CD14-positive monocyte (primary cell): ENCODE measurements around the gene PRR20C. TPM values are rescaled to one million over a fixed set of nuclear protein-coding genes. Genes with fewer than 3 reads are reported as not detected.
"Not testable (repeated sequence)": the region's sequence is repeated elsewhere in the genome, so short reads cannot be mapped to it uniquely, and the experiment has no call there.

Experiments
- DNase-seq, 3 donors: peaks; one replicate each; pipeline ENCODE4 v3.0.0-alpha.2; 2011 to 2022
- H2AFZ ChIP-seq: 2 replicates; pipeline ENCODE4 v1.6.0; 2012; ENCODE audit warnings: mild to moderate bottlenecking, low read depth, low read length, inconsistent platforms; ENCODE audit not compliant: insufficient read depth, poor library complexity, severe bottlenecking
- H3K27ac ChIP-seq, 2 donors: 1 replicate in 1 of 2; 2 replicates in 1 of 2; pipeline ENCODE4 v1.5.1; 2012 to 2013; ENCODE audit warnings: low read length in 2 of 2, control low read depth in 1 of 2, inconsistent platforms in 1 of 2, low read depth in 1 of 2, mild to moderate bottlenecking in 1 of 2
- H3K27me3 ChIP-seq, 2 donors: one replicate each; pipeline versions ENCODE4 v1.6.0 to v1.6.1; 2011 to 2013; ENCODE audit warnings: low read length in 2 of 2; ENCODE audit not compliant: control insufficient read depth in 2 of 2, insufficient read depth in 2 of 2
- H3K36me3 ChIP-seq, 2 donors: replicated peaks in 1 of 2; 1 replicate in 1 of 2; 2 replicates in 1 of 2; pipeline versions ENCODE4 v1.5.1 to v1.6.1; 2012 to 2013; ENCODE audit warnings: low read length in 2 of 2, control low read depth in 1 of 2, inconsistent platforms in 1 of 2, mild to moderate bottlenecking in 1 of 2; ENCODE audit not compliant: insufficient read depth in 2 of 2, control insufficient read depth in 1 of 2
- H3K4me1 ChIP-seq, 2 donors: 1 replicate in 1 of 2; 2 replicates in 1 of 2; pipeline versions ENCODE4 v1.5.1 to v1.6.1; 2012 to 2013; ENCODE audit warnings: low read length in 2 of 2, control low read depth in 1 of 2, inconsistent platforms in 1 of 2, mild to moderate bottlenecking in 1 of 2, moderate library complexity in 1 of 2; ENCODE audit not compliant: insufficient read depth in 2 of 2, control insufficient read depth in 1 of 2
- H3K4me2 ChIP-seq: replicated peaks from 2 replicates; pipeline ENCODE3; 2012; ENCODE audit warnings: low read length, moderate library complexity, mild to moderate bottlenecking; ENCODE audit not compliant: poor library complexity, severe bottlenecking; ENCODE audit errors: extremely low read depth
- H3K4me3 ChIP-seq, 3 experiments: fragments of 200-600 bp in 1 of 3; sonication (generic) in 1 of 3; replicated peaks in 1 of 3; 1 replicate in 2 of 3; 2 replicates in 1 of 3; pipeline ENCODE4 v1.5.1; 2011 to 2013; ENCODE audit warnings: low read length in 3 of 3, mild to moderate bottlenecking in 3 of 3, control low read depth in 2 of 3, low read depth in 2 of 3, inconsistent platforms in 1 of 3, moderate library complexity in 1 of 3
- H3K79me2 ChIP-seq: 2 replicates; pipeline ENCODE4 v1.6.0; 2012; ENCODE audit warnings: mild to moderate bottlenecking, control low read depth, inconsistent platforms, low read length, moderate library complexity; ENCODE audit not compliant: insufficient read depth
- H3K9ac ChIP-seq: 2 replicates; pipeline ENCODE4 v1.6.0; 2017; ENCODE audit warnings: low read length, mild to moderate bottlenecking; ENCODE audit not compliant: insufficient read depth, poor library complexity, severe bottlenecking
- H3K9me3 ChIP-seq, 2 donors: replicated peaks in 1 of 2; 1 replicate in 1 of 2; 2 replicates in 1 of 2; pipeline versions ENCODE4 v1.5.1 to v1.6.1; 2012 to 2013; ENCODE audit warnings: low read length in 2 of 2, control low read depth in 1 of 2; ENCODE audit not compliant: control insufficient read depth in 1 of 2, insufficient read depth in 1 of 2
- H4K20me1 ChIP-seq: 2 replicates; pipeline ENCODE4 v1.6.0; 2012; ENCODE audit warnings: mild to moderate bottlenecking, low read length, control low read depth, moderate library complexity; ENCODE audit not compliant: insufficient read depth
- H3K27ac Mint-ChIP-seq, 7 donors: one replicate each; pipeline ENCODE4 v1.8.0; 2020; ENCODE audit warnings: mild to moderate bottlenecking in 7 of 7, mixed read lengths in 7 of 7, moderate library complexity in 6 of 7, inconsistent platforms in 2 of 7
- H3K27me3 Mint-ChIP-seq, 3 donors: one replicate each; pipeline ENCODE4 v1.8.0; 2021 to 2022; ENCODE audit warnings: low read depth in 3 of 3, mild to moderate bottlenecking in 3 of 3, mixed read lengths in 3 of 3, moderate library complexity in 3 of 3, inconsistent platforms in 1 of 3
- H3K36me3 Mint-ChIP-seq, 2 donors: one replicate each; pipeline ENCODE4 v1.8.0; 2020; ENCODE audit warnings: mixed read lengths in 2 of 2, inconsistent platforms in 1 of 2, mild to moderate bottlenecking in 1 of 2
- H3K4me1 Mint-ChIP-seq: one replicate; pipeline ENCODE4 v1.8.0; 2020; ENCODE audit warnings: mild to moderate bottlenecking, mixed read lengths
- H3K4me3 Mint-ChIP-seq, 2 donors: one replicate each; pipeline ENCODE4 v1.8.0; 2020; ENCODE audit warnings: mild to moderate bottlenecking in 2 of 2, mixed read lengths in 2 of 2, moderate library complexity in 1 of 2
- H3K9me3 Mint-ChIP-seq, 7 donors: one replicate each; pipeline ENCODE4 v1.8.0; 2020 to 2022; ENCODE audit warnings: mixed read lengths in 7 of 7, mild to moderate bottlenecking in 6 of 7, moderate library complexity in 6 of 7, inconsistent platforms in 2 of 7
- WGBS: methylation state at CpG from one replicate; pipeline ENCODE4 v1.1.5; 2013; ENCODE audit warnings: missing lambda C conversion rate; ENCODE audit not compliant: insufficient coverage; 5-methylcytosine and 5-hydroxymethylcytosine counted together
- intact Hi-C, 2 donors: fragments of 100-400 bp; cut with micrococcal nuclease; formaldehyde crosslinking; loops; one replicate each; pipeline versions ENCODE4 v1.15.0 to v1.15.1; 2023
- polyA plus RNA-seq, 3 donors: library from polyadenylated mRNA; depleted of rRNA in 1 of 3; unstranded in 2 of 3; stranded (reverse) in 1 of 3; fragments of 300-500 nt in 2 of 3; fragments of >200 nt in 1 of 3; fragmentation: Illumina TruSeq in 2 of 3; gene quantifications; 1 replicate in 2 of 3; 2 replicates in 1 of 3; pipeline ENCODE4 v1.2.3, GENCODE V29; 2012 to 2021
- TF ChIP-seq, protein P1 (sequence below): fragments of 200-600 bp; IDR thresholded peaks from one replicate; pipeline ENCODE4 v1.8.0; 2022; ENCODE audit warnings: antibody characterized with exemption, mild to moderate bottlenecking

PRR20C gene
- polyA plus RNA-seq, 3 donors: not detected

DNA sequence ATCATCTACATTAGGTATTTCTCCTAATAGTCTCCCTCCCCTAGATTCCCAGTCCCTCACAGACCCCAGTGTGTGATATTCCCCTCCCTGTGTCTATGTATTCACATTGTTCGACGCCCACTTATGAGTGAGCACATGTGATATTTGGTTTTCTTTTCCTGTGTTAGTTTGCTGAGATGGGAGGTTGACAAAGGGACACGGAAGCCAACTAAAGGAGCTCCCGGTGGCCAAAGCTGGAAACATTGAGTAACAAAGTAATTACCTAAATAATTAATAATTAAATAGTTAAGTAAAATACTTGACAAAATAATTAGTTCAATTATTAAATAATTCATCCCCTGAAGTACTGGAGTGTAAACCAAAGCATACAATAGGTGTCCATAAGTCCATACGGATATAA lies 14.9 kb upstream of the PRR20C start:
- Histone ChIP-seq H3K27me3 (no peaks in the 10 kb centered on the region), H4K20me1 (no peaks in the 10 kb centered on the region), H3K4me2 (no peak overlapping the region), H3K4me3 (no peak overlapping the region), H3K9ac (no peak overlapping the region), H3K4me1 (no peaks in the 10 kb centered on the region), H2AFZ (no peak overlapping the region), H3K36me3 (no peaks in the 10 kb centered on the region), H3K27ac (no peak overlapping the region), H3K79me2 (no peaks in the 10 kb centered on the region), H3K9me3 (peaks cover 5 to 8% of the 10 kb centered on the region in 2 donors)
- intact Hi-C loops: no loop called here
- Mint-ChIP-seq H3K9me3 (peaks cover 0 to 8% (median 3%) of the 10 kb centered on the region in 7 donors), H3K4me3 (no peak overlapping the region), H3K36me3 (no peaks in the 10 kb centered on the region), H3K4me1 (no peaks in the 10 kb centered on the region), H3K27me3 (no peaks in the 10 kb centered on the region), H3K27ac (no peak overlapping the region)
- DNase-seq: no peak
- TF ChIP-seq, protein P1, sequence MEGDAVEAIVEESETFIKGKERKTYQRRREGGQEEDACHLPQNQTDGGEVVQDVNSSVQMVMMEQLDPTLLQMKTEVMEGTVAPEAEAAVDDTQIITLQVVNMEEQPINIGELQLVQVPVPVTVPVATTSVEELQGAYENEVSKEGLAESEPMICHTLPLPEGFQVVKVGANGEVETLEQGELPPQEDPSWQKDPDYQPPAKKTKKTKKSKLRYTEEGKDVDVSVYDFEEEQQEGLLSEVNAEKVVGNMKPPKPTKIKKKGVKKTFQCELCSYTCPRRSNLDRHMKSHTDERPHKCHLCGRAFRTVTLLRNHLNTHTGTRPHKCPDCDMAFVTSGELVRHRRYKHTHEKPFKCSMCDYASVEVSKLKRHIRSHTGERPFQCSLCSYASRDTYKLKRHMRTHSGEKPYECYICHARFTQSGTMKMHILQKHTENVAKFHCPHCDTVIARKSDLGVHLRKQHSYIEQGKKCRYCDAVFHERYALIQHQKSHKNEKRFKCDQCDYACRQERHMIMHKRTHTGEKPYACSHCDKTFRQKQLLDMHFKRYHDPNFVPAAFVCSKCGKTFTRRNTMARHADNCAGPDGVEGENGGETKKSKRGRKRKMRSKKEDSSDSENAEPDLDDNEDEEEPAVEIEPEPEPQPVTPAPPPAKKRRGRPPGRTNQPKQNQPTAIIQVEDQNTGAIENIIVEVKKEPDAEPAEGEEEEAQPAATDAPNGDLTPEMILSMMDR: no peak
- WGBS: no CpG with 5 or more reads among the region's 5 CpGs

DNA sequence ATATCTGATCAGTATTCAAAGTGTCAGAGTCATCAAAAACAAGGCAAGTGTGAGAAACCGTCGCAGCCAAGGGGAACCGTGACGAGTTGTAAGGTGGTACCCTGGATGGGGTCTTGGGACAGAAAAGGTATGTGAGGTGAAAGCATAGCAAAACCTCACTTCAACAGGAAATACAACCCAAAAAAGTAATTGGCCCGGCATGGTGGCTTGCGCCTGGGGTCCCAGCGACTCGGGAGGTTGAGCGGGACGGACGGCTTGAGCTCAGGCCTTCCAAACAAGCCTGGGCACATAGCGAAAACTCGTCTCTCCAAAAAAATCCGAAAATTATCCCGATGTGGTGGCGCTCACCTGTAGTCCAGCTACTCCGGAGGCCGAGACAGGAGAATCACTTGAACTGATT lies 14.1 kb upstream of the PRR20C start:
- DNase-seq, H3K27me3 ChIP-seq, H3K9me3 ChIP-seq, H3K4me1 ChIP-seq, H3K9me3 Mint-ChIP-seq, H3K79me2 ChIP-seq, H3K9ac ChIP-seq, H3K4me1 Mint-ChIP-seq, H3K4me3 Mint-ChIP-seq, intact Hi-C loops, H3K4me2 ChIP-seq, H3K27ac ChIP-seq, H3K36me3 Mint-ChIP-seq, H3K27ac Mint-ChIP-seq, H3K4me3 ChIP-seq, H4K20me1 ChIP-seq, H3K36me3 ChIP-seq, H3K27me3 Mint-ChIP-seq, H2AFZ ChIP-seq: not testable (repeated sequence)
- WGBS: no CpG with 5 or more reads among the region's 18 CpGs

DNA sequence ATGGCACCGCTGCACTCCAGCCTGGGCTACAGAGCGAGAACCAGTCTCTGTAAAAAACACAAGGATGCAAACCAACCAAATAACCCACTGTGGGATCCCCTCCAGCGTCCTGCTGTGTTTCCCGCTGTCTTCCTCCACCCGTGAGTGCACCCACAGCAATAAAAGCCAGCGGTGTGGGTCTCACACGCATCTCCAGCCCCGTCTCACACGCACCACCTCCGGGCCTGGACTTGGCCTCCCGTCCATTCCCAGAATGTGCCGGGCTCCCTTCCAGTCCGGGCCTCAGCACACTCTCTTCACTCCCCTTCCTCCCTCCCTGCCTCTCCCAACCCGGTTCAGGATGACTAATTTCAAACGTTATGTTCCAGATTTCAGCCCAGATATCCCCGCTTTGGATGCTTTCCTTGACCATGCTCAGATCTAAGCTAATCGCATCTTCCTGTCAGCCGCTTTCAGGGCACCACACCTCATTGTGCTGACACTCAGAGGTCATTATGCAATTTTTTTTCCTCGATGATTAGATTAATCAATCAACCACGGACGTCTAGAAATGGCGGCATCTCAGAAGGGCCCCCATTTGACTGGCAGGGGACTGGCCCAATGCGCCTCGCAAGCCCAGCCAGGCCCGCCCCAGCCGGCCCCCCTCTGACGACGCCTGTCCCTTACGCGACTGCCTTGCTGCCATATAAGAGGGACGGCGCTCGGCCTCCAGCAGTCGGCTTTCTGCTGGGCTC lies 13.5 kb upstream of the PRR20C start, which contains the start of gene PRR20A:
Gene PRR20A, plus strand, starts transcription at position 684 of the 734 bp plus-strand sequence. CDS start 387 bp downstream, outside the sequence.
- H3K4me3 ChIP-seq, H3K9me3 ChIP-seq, H3K27me3 ChIP-seq, H3K36me3 Mint-ChIP-seq, H3K9me3 Mint-ChIP-seq, DNase-seq, H3K27me3 Mint-ChIP-seq, H3K27ac Mint-ChIP-seq, H3K4me2 ChIP-seq, H3K36me3 ChIP-seq, H2AFZ ChIP-seq, H3K9ac ChIP-seq, H3K4me1 Mint-ChIP-seq, H3K79me2 ChIP-seq, H4K20me1 ChIP-seq, H3K4me1 ChIP-seq, H3K4me3 Mint-ChIP-seq, intact Hi-C loops, H3K27ac ChIP-seq: not testable (repeated sequence)
- WGBS: 97% methylated on average over 9 of the region's 34 CpGs

DNA sequence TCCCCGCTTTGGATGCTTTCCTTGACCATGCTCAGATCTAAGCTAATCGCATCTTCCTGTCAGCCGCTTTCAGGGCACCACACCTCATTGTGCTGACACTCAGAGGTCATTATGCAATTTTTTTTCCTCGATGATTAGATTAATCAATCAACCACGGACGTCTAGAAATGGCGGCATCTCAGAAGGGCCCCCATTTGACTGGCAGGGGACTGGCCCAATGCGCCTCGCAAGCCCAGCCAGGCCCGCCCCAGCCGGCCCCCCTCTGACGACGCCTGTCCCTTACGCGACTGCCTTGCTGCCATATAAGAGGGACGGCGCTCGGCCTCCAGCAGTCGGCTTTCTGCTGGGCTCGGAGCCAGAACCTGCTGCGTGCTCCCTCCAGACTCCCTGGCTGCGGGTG lies 6.7 kb upstream of the PRR20C start, which contains the start of gene PRR20B:
Gene PRR20B, plus strand, starts transcription at position 301 of the 400 bp plus-strand sequence. CDS start 387 bp downstream, outside the sequence.
- H3K27ac ChIP-seq, H2AFZ ChIP-seq, H4K20me1 ChIP-seq, H3K9me3 ChIP-seq, H3K79me2 ChIP-seq, H3K36me3 Mint-ChIP-seq, H3K27ac Mint-ChIP-seq, H3K9ac ChIP-seq, H3K36me3 ChIP-seq, H3K9me3 Mint-ChIP-seq, H3K4me1 ChIP-seq, H3K27me3 ChIP-seq, intact Hi-C loops, H3K4me3 ChIP-seq, H3K4me2 ChIP-seq, H3K4me1 Mint-ChIP-seq, H3K27me3 Mint-ChIP-seq, H3K4me3 Mint-ChIP-seq, DNase-seq: not testable (repeated sequence)
- WGBS: no CpG with 5 or more reads among the region's 22 CpGs
